ENCODE results near the gene CSE1L.
A peak's percentile ranks its signal among the peaks of the same experiment; 100 is the strongest.
"Not testable (repeated sequence)": the region's sequence is repeated elsewhere in the genome, so short reads cannot be mapped to it uniquely, and the experiment has no call there.

CSE1L gene

GRCh38 chr20:49039854-49040253 is 6.3 kb upstream of the CSE1L start:
- no peak overlapping the region for H3K4me3 ChIP-seq (ENCODE audit: low read length)
- TF ChIP-seq ZNF274 (IDR thresholded peaks at IDR 0.05; ENCODE audit: low read depth, low read length): no peak

DNA sequence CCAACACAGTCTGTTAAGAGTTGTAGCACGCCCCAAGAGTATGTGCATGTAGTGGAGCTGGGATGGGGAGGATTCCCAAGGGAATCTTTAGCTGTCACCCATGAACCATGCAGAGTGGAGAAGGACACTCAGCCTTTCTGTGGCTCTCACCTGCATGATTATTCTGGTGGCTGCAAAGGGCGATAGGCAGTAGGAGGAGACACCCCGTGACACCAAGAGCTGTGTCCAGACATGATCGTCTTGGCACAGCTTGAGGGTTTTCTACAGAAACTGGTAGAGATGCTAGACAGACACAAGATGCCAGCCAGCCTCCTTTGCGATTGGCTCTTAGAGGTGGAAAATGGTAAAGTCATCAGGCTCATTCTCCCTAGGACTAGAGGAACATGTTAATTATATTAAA is 3.1 kb upstream of the CSE1L start:
- no peak for TF ChIP-seq ZNF274 (IDR thresholded peaks at IDR 0.05; ENCODE audit: low read depth, low read length)
- no peak overlapping the region for H3K4me3 ChIP-seq (ENCODE audit: low read length)

DNA sequence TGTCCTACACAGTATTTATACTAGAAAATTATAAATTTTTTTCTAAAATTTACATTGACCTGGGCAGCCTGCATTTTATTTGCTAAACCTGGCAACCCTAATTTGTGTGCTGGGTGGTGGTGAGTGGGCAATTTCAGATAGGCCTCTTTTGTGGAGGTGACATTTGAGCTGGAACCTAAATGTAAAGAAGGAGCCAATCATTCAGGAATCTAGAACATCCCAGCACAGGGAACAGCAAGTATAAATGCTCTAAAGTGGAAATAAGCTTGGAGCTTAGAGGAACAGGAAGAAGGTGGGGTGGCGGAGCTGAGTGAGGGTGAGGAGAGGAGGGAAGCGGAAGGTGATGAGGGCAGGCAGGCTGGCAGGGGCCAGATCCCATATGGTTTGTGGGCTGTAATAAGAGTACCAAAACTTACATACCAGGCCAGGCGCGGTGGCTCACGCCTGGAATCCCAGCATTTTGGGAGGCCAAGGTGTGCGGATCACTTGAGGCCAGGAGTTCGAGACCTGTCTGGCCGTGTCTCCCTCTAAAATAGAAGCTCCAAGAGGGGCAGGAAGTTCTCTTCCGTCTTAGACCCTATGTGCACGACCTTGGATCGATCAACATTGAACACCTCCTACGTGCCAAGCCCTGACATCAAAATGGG is 549 bp upstream of the CSE1L start:
- TF ChIP-seq ZNF274 (IDR thresholded peaks at IDR 0.05; ENCODE audit: low read depth, low read length): no peak
- peak overlapping the region; percentile 62; the same call in 1 of the 2 replicates for H3K4me3 ChIP-seq (ENCODE audit: low read length)

DNA sequence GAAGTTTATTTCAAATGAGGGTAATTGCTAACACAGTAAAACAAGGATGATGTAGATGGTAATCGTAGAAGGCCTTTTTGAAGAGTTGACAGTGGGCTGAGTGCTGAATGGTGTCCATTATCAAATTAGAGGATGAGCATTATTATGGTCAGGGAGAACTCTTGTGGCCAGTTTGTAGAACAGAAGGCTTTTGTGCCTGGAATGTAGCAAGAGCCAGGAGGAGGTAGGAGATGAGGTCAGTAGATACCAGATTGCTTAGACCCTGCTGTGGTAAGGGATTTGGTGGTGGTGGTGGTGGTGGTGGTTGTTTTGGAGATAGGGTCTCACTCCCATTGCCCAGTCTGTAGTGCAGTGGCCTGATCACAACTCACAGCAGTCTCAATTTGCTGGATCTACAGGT is 6.2 kb downstream of the CSE1L start:
- H3K4me3 ChIP-seq (ENCODE audit: low read length): peak overlapping the region; percentile 30; the same call in 1 of the 2 replicates

DNA sequence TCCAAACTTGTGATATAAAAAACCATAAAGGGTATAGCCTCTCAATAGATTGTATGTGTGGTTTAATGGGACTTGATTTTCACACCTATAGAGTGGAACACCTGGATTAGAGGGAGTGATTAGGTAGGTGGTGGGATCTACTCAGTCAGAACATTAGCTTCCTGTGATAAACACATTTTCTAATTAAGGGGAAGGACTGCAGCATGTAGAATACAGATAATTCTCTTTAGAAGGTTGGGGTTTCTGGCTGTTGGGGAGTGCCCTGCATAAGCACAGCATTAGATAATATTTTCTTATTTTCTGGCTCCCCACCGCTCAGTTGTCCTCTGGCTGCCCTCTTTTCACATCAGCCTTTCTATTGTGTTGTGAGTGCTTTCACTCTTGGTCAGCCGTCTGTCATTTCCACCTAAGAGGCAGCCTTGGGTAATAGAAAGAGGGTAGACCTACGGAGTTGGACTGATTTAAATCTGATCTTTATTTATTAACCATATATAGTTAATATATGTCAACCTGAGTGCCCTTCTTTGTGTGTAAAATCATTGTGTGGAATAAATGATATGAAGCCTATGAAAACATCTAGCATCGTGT is 8.0 kb downstream of the CSE1L start:
- TF ChIP-seq ZNF274 (IDR thresholded peaks at IDR 0.05; ENCODE audit: low read depth, low read length): no peak
- peak overlapping the region; percentile 50; the same call in 1 of the 2 replicates for H3K4me3 ChIP-seq (ENCODE audit: low read length)

More for the DNA sequence above, 6.2 kb downstream of the CSE1L start:
- TF ChIP-seq ZNF274 (IDR thresholded peaks at IDR 0.05; ENCODE audit: low read depth, low read length): no peak

GRCh38 chr20:49063279-49063678 is 17.2 kb downstream of the CSE1L start:
- no peak overlapping the region for H3K4me3 ChIP-seq (ENCODE audit: low read length)
- no peak for TF ChIP-seq ZNF274 (IDR thresholded peaks at IDR 0.05; ENCODE audit: low read depth, low read length)

DNA sequence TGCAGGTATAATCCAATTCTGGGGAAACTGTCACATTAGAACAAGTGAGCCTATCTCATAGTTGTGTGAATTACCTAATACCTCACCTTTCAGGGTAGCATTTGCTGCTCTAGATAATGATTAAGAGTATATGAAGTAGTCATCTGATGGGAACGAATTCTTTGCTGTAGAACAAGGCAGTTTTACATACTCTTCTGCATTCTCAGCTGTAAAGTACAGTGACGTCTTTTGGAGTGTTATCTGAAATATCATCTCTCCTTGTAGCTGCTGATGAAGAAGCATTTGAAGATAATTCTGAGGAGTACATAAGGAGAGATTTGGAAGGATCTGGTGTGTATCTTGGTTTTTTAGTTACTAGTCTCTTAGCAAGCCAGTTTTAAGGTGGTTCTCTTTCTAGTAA is 28.4 kb downstream of the CSE1L start:
- no peak overlapping the region for H3K4me3 ChIP-seq (ENCODE audit: low read length)
- TF ChIP-seq ZNF274 (IDR thresholded peaks at IDR 0.05; ENCODE audit: low read depth, low read length): no peak

DNA sequence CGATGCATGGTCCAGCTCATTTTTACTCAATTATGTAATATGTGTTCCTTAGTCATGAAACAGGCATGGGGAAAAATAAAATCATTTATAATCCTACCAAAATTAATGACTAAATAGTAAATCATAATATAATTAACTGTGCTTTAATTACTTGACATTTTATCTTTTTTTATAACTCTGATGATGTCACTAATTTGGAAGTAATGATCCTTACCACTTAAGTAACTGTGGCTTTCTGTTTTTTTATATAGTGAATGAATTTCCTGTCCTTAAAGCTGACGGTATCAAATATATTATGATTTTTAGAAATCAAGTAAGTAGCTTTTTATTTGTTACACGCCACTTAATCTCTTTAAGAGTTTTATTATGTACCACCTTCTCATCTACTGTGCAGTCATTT is 32.2 kb downstream of the CSE1L start:
- TF ChIP-seq ZNF274 (IDR thresholded peaks at IDR 0.05; ENCODE audit: low read depth, low read length): no peak
- H3K4me3 ChIP-seq (ENCODE audit: low read length): no peak overlapping the region

- not testable (repeated sequence) for H3K4me3 ChIP-seq (ENCODE audit: low read length)
These were observed 36.2 kb downstream of the CSE1L start for GRCh38 chr20:49082295-49082694.

DNA sequence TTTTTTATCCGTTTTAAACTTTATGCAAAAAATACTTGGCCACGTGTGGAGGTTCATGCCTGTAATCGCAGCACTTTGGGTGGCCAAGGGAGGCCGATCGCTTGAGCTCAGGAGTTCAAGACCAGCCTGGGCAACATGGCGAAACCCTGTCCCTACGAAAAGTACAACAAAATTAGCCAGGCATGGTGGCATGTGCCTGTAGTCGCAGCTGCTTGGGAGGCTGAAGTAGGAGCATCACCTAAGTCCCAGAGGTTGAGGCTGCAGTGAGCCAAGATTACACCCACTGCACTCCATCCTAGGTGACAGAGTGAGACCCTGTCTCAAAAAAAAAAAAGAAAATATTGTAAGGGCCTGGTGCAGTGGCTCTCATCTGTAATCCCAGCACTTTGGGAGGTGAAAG is 45.0 kb downstream of the CSE1L start:
- H3K4me3 ChIP-seq (ENCODE audit: low read length): no peak overlapping the region
- TF ChIP-seq ZNF274 (IDR thresholded peaks at IDR 0.05; ENCODE audit: low read depth, low read length): no peak

- H3K4me3 ChIP-seq (ENCODE audit: low read length): no peak overlapping the region
- no peak for TF ChIP-seq ZNF274 (IDR thresholded peaks at IDR 0.05; ENCODE audit: low read depth, low read length)
These were observed 45.6 kb downstream of the CSE1L start for GRCh38 chr20:49091762-49092161.

GRCh38 chr20:49096203-49096730 is 50.2 kb downstream of the CSE1L start:
- TF ChIP-seq ZNF274 (IDR thresholded peaks at IDR 0.05; ENCODE audit: low read depth, low read length): no peak
- H3K4me3 ChIP-seq (ENCODE audit: low read length): no peak overlapping the region

GRCh38 chr20:49097159-49097558 is 51.0 kb downstream of the CSE1L start:
- TF ChIP-seq ZNF274 (IDR thresholded peaks at IDR 0.05; ENCODE audit: low read depth, low read length): no peak

GRCh38 chr20:49098136-49098535 is 52.0 kb downstream of the CSE1L start:
- no peak for TF ChIP-seq ZNF274 (IDR thresholded peaks at IDR 0.05; ENCODE audit: low read depth, low read length)
- H3K4me3 ChIP-seq (ENCODE audit: low read length): no peak overlapping the region

More at GRCh38 chr20:49097159-49097558, 51.0 kb downstream of the CSE1L start:
- H3K4me3 ChIP-seq (ENCODE audit: low read length): no peak overlapping the region

DNA sequence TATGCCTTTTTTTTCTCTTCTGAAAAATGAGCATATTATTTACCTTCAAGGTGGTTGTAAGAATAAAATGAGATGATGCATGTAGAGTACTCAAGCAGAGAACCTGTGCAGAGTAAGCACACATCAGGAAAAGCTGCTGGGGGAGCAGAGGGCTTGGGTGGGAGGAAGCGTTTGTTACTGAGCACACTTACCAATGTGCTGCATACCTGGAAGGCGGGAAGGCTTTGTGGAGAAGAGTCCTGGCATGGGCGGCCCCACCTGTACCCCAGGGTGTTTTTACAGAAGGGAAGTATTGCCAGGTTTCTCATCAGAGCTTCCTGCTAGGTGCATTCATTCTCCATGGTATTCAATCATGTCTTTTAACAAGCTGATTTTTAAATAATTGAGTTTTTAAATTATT is 52.9 kb downstream of the CSE1L start:
- no peak for TF ChIP-seq ZNF274 (IDR thresholded peaks at IDR 0.05; ENCODE audit: low read depth, low read length)
- no peak overlapping the region for H3K4me3 ChIP-seq (ENCODE audit: low read length)

DNA sequence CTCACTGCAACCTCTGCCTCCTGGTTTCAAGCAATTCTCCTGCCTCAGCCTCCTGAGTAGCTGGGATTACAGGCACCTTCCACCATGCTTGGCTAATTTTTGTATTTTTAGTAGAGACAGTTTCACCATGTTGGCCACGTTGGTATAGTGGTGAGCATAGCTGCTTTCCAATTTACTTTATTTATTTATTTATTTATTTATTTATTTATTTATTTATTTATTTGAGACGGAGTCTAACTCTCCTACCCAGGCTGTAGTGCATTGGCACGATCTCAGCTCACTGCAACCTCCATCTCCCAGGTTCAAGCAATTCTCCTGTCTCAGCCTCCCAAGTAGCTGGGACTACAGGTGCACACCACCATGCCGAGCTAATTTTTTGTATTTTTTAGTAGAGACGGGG is 54.2 kb downstream of the CSE1L start:
- H3K4me3 ChIP-seq (ENCODE audit: low read length): not testable (repeated sequence)
